HCT116 (cell line): ENCODE results near the gene QSOX1.

Experiments
- EGR1 ChIP-seq: IDR thresholded peaks from 2 replicates; pipeline ENCODE4 v1.6.1; 2012; ENCODE audit warnings: low read depth
- JUND ChIP-seq: IDR thresholded peaks from 2 replicates; pipeline ENCODE4 v1.6.1; 2012

- no peak for TF ChIP-seq EGR1
- TF ChIP-seq JUND, result no peak
Observed at GRCh38 chr1:180238675-180239074, 84.0 kb downstream of the QSOX1 start.
